HepG2 (cell line): ENCODE results near the gene COL8A1.

Source experiments
- CEBPG ChIP-seq: IDR thresholded peaks from 2 replicates; pipeline ENCODE4 v1.6.1; 2016
- ETS1 ChIP-seq: sonication (generic); formaldehyde crosslinking; IDR thresholded peaks from 2 replicates; pipeline ENCODE4 v1.4.0; 2020; ENCODE audit warnings: missing genetic modification reagents
- MXI1 ChIP-seq: IDR thresholded peaks from 3 replicates; pipeline ENCODE4 v1.6.1; 2012; ENCODE audit warnings: low read depth, low read length, inconsistent platforms, borderline replicate concordance
- PHB2 ChIP-seq: fragments of 450-650 bp; IDR thresholded peaks from 2 replicates; pipeline ENCODE4 v1.6.1; 2018; ENCODE audit not compliant: partially characterized antibody
- RFX3 ChIP-seq: IDR thresholded peaks from 2 replicates; pipeline ENCODE4 v1.6.1; 2016; ENCODE audit warnings: missing biosample characterization, missing genetic modification reagents
- TCF7L2 ChIP-seq: IDR thresholded peaks from 2 replicates; pipeline ENCODE4 v1.6.1; 2011; ENCODE audit warnings: mild to moderate bottlenecking, low read depth, low read length, moderate library complexity
- ZBTB8A ChIP-seq: sonication (generic); formaldehyde crosslinking; IDR thresholded peaks from 2 replicates; pipeline ENCODE4 v1.4.0; 2020; ENCODE audit warnings: mild to moderate bottlenecking, low read depth, missing genetic modification reagents, borderline replicate concordance
- TF ChIP-seq, protein P1 (sequence below), 2 experiments: fragments of 450-650 bp in 1 of 2; sonication (generic) in 1 of 2; formaldehyde crosslinking; IDR thresholded peaks; 2 replicates each; pipeline versions ENCODE4 v1.5.0 to v1.8.0; 2020 to 2022; ENCODE audit warnings: mild to moderate bottlenecking in 1 of 2, missing genetic modification reagents in 1 of 2

- no peak for TF ChIP-seq RFX3
- no peak for TF ChIP-seq MXI1
- TF ChIP-seq CEBPG (CRISPR knock-in tag): no peak
- no peak for TF ChIP-seq TCF7L2
- TF ChIP-seq ZBTB8A (CRISPR knock-in tag): no peak
- TF ChIP-seq ETS1 (CRISPR knock-in tag): no peak
- no peak for TF ChIP-seq PHB2
- TF ChIP-seq, protein P1, sequence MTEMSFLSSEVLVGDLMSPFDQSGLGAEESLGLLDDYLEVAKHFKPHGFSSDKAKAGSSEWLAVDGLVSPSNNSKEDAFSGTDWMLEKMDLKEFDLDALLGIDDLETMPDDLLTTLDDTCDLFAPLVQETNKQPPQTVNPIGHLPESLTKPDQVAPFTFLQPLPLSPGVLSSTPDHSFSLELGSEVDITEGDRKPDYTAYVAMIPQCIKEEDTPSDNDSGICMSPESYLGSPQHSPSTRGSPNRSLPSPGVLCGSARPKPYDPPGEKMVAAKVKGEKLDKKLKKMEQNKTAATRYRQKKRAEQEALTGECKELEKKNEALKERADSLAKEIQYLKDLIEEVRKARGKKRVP (CRISPR knock-in tag; IDR thresholded peaks at IDR 0.05): no peak
Observed at GRCh38 chr3:99825004-99825640, 186.7 kb downstream of the COL8A1 start.
